Liver (tissue), 9 donors: ENCODE data around the gene COL23A1. TPM values are rescaled to one million over a fixed set of nuclear protein-coding genes. Genes with fewer than 3 reads are reported as not detected.

Experiments used
- DNase-seq: peaks from one replicate; pipeline ENCODE4 v3.0.0-alpha.2; 2017; ENCODE audit warnings: low spot score
- H3K27ac ChIP-seq, 2 donors: one replicate each; pipeline ENCODE4 v1.7.0; 2013; ENCODE audit warnings: inconsistent platforms in 2 of 2, low read length in 2 of 2, control low read depth in 1 of 2, low read depth in 1 of 2, mild to moderate bottlenecking in 1 of 2
- H3K27me3 ChIP-seq, 4 donors: one replicate each; pipeline versions ENCODE4 v1.6.1 to v1.7.0; 2013; ENCODE audit warnings: low read length in 3 of 4, inconsistent platforms in 1 of 4, mild to moderate bottlenecking in 1 of 4, moderate library complexity in 1 of 4; ENCODE audit not compliant: control insufficient read depth in 4 of 4, insufficient read depth in 4 of 4
- H3K36me3 ChIP-seq, 4 donors: one replicate each; pipeline versions ENCODE4 v1.6.1 to v1.7.0; 2013; ENCODE audit warnings: low read length in 3 of 4, mild to moderate bottlenecking in 3 of 4, low read depth in 1 of 4, moderate library complexity in 1 of 4; ENCODE audit not compliant: control insufficient read depth in 4 of 4, insufficient read depth in 3 of 4
- H3K4me1 ChIP-seq, 4 donors: one replicate each; pipeline versions ENCODE4 v1.6.1 to v1.7.0; 2013; ENCODE audit warnings: low read length in 3 of 4, mild to moderate bottlenecking in 3 of 4, moderate library complexity in 1 of 4; ENCODE audit not compliant: control insufficient read depth in 4 of 4, insufficient read depth in 4 of 4
- H3K4me3 ChIP-seq, 3 donors: one replicate each; pipeline versions ENCODE4 v1.6.1 to v1.7.0; 2013; ENCODE audit warnings: low read length in 3 of 3, control low read depth in 1 of 3, low read depth in 1 of 3, mild to moderate bottlenecking in 1 of 3
- H3K9ac ChIP-seq, 2 donors: one replicate each; pipeline ENCODE4 v1.7.0; 2013; ENCODE audit warnings: low read length in 2 of 2, mild to moderate bottlenecking in 2 of 2, moderate library complexity in 2 of 2, control low read depth in 1 of 2, low read depth in 1 of 2
- H3K9me3 ChIP-seq, 4 donors: one replicate each; pipeline versions ENCODE4 v1.6.1 to v1.7.0; 2013; ENCODE audit warnings: low read length in 3 of 4; ENCODE audit not compliant: control insufficient read depth in 4 of 4
- EGR1 ChIP-seq, 2 donors: IDR thresholded peaks; 2 replicates each; pipeline ENCODE4 v1.6.1; 2016 to 2018; ENCODE audit warnings: antibody characterized with exemption in 2 of 2, low read depth in 2 of 2
- FOXA1 ChIP-seq: IDR thresholded peaks from 2 replicates; pipeline ENCODE4 v1.6.1; 2016; ENCODE audit warnings: antibody characterized with exemption
- FOXA2 ChIP-seq: IDR thresholded peaks from 2 replicates; pipeline ENCODE4 v1.6.1; 2016; ENCODE audit warnings: antibody characterized with exemption
- GABPA ChIP-seq, 2 donors: IDR thresholded peaks in 1 of 2; conservative IDR thresholded peaks in 1 of 2; 2 replicates each; pipeline ENCODE4 v1.6.1; 2016; ENCODE audit warnings: antibody characterized with exemption in 2 of 2, mild to moderate bottlenecking in 1 of 2, moderate library complexity in 1 of 2
- HNF4A ChIP-seq, 2 donors: conservative IDR thresholded peaks; 2 replicates each; pipeline ENCODE4 v1.6.1; 2016; ENCODE audit warnings: antibody characterized with exemption in 2 of 2, mild to moderate bottlenecking in 2 of 2
- HNF4G ChIP-seq: IDR thresholded peaks from 2 replicates; pipeline ENCODE4 v1.6.1; 2016; ENCODE audit warnings: antibody characterized with exemption
- JUND ChIP-seq, 2 donors: IDR thresholded peaks; 2 replicates each; pipeline ENCODE4 v1.6.1; 2016; ENCODE audit warnings: antibody characterized with exemption in 2 of 2
- NR2F2 ChIP-seq: IDR thresholded peaks from 2 replicates; pipeline ENCODE4 v1.6.1; 2016; ENCODE audit warnings: antibody characterized with exemption
- RAD21 ChIP-seq, 2 donors: IDR thresholded peaks; 2 replicates each; pipeline ENCODE4 v1.6.1; 2016; ENCODE audit warnings: antibody characterized with exemption in 2 of 2, mild to moderate bottlenecking in 2 of 2
- RXRA ChIP-seq, 2 donors: IDR thresholded peaks; 2 replicates each; pipeline ENCODE4 v1.6.1; 2017 to 2018; ENCODE audit warnings: antibody characterized with exemption in 2 of 2, mild to moderate bottlenecking in 1 of 2
- SP1 ChIP-seq: IDR thresholded peaks from 2 replicates; pipeline ENCODE4 v1.6.1; 2018; ENCODE audit warnings: antibody characterized with exemption, mild to moderate bottlenecking
- TAF1 ChIP-seq: conservative IDR thresholded peaks from 2 replicates; pipeline ENCODE4 v1.6.1; 2016; ENCODE audit warnings: antibody characterized with exemption, mild to moderate bottlenecking
- YY1 ChIP-seq: IDR thresholded peaks from 2 replicates; pipeline ENCODE4 v1.6.1; 2016; ENCODE audit warnings: antibody characterized with exemption, mild to moderate bottlenecking
- WGBS: extraction: QIAGEN DNeasy Blood & Tissue Kit; methylation state at CpG from one replicate; pipeline ENCODE4 v1.1.7; 2013; 5-methylcytosine and 5-hydroxymethylcytosine counted together
- polyA plus RNA-seq, 2 donors: library from polyadenylated mRNA; stranded (reverse) in 1 of 2; unstranded in 1 of 2; fragments of 200-250 nt in 1 of 2; fragments of >200 nt in 1 of 2; fragmentation: Nextera tagmentation in 1 of 2; extraction: Ambion mirVana in 1 of 2; gene quantifications; one replicate each; pipeline versions ENCODE4 v1.2.1 to v1.2.3, GENCODE V29; 2013 to 2015
- total RNA-seq, 2 donors: library from RNA; depleted of rRNA; stranded (reverse); fragments of >200 nt; gene quantifications; one replicate each; pipeline ENCODE4 v1.2.3, GENCODE V29; 2014
- TF ChIP-seq, protein P1 (sequence below): IDR thresholded peaks from 2 replicates; pipeline ENCODE4 v1.6.1; 2016; ENCODE audit warnings: antibody characterized with exemption
- TF ChIP-seq, protein P2 (sequence below): IDR thresholded peaks from 2 replicates; pipeline ENCODE4 v1.6.1; 2016; ENCODE audit warnings: antibody characterized with exemption, mild to moderate bottlenecking
- TF ChIP-seq, protein P3 (sequence below): fragments of 150-350 bp; IDR thresholded peaks from 2 replicates; pipeline ENCODE4 v1.5.1; 2017; ENCODE audit warnings: improper control_type of control experiment, low read depth, low read length; ENCODE audit not compliant: missing input control
- TF ChIP-seq, protein P4 (sequence below): IDR thresholded peaks from 2 replicates; pipeline ENCODE4 v1.6.1; 2016; ENCODE audit warnings: antibody characterized with exemption
- TF ChIP-seq, protein P5 (sequence below): IDR thresholded peaks from 2 replicates; pipeline ENCODE4 v1.6.1; 2016; ENCODE audit warnings: antibody characterized with exemption
- donor health status: healthy.
- donor health status: healthy.
- donor health status: healthy.
- donor health status: healthy.
- donor health status: healthy.

The COL23A1 gene
- total and polyA plus RNA-seq, 4 donors = 0.08 to 1.4 (median 0.27) TPM

DNA sequence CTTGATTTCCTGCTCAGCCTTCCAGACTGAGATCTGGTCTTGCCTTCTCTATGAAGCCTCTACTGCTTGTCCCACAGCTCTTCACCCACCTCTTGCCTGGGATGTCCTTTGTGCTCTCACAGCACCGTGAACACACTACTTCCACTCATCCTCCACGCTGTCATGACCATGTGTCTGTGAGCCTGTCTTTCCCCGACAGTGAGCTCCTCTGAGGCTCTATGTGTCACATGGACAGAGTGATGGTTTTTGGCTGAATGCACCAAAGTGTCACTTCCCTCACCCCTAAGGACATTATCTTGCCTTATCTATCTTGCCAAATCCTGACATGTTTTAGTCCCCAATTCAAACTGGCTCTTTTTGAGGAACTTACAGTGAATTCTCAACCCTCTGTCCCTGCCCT is 368.9 kb downstream of the COL23A1 start:
- H3K9ac ChIP-seq = no peak overlapping the region
- no peak overlapping the region for H3K4me3 ChIP-seq
- no peaks in the 10 kb centered on the region for H3K27me3 ChIP-seq
- H3K27ac ChIP-seq = no peak overlapping the region
- peaks cover 3 to 54% (median 28%) of the 10 kb centered on the region in 4 donors for H3K36me3 ChIP-seq
- H3K4me1 ChIP-seq = peaks cover 3 to 11% (median 5%) of the 10 kb centered on the region in 4 donors
- TF ChIP-seq YY1 (no peak), JUND (IDR thresholded peaks at IDR 0.05) (no peak), NR2F2 (no peak), FOXA2 (no peak), GABPA (IDR thresholded peaks at IDR 0.05 in 1 of 2, conservative IDR thresholded peaks at IDR 0.05 in 1 of 2) (no peak), SP1 (no peak), HNF4G (no peak), HNF4A (conservative IDR thresholded peaks at IDR 0.05) (no peak), EGR1 (IDR thresholded peaks at IDR 0.05; ENCODE audit: low read depth in 2 of 2) (no peak), RAD21 (IDR thresholded peaks at IDR 0.05) (no peak), RXRA (IDR thresholded peaks at IDR 0.05) (no peak), TAF1 (no peak), FOXA1 (no peak)
- TF ChIP-seq, protein P1, sequence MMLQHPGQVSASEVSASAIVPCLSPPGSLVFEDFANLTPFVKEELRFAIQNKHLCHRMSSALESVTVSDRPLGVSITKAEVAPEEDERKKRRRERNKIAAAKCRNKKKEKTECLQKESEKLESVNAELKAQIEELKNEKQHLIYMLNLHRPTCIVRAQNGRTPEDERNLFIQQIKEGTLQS = no peak
- TF ChIP-seq, protein P2, sequence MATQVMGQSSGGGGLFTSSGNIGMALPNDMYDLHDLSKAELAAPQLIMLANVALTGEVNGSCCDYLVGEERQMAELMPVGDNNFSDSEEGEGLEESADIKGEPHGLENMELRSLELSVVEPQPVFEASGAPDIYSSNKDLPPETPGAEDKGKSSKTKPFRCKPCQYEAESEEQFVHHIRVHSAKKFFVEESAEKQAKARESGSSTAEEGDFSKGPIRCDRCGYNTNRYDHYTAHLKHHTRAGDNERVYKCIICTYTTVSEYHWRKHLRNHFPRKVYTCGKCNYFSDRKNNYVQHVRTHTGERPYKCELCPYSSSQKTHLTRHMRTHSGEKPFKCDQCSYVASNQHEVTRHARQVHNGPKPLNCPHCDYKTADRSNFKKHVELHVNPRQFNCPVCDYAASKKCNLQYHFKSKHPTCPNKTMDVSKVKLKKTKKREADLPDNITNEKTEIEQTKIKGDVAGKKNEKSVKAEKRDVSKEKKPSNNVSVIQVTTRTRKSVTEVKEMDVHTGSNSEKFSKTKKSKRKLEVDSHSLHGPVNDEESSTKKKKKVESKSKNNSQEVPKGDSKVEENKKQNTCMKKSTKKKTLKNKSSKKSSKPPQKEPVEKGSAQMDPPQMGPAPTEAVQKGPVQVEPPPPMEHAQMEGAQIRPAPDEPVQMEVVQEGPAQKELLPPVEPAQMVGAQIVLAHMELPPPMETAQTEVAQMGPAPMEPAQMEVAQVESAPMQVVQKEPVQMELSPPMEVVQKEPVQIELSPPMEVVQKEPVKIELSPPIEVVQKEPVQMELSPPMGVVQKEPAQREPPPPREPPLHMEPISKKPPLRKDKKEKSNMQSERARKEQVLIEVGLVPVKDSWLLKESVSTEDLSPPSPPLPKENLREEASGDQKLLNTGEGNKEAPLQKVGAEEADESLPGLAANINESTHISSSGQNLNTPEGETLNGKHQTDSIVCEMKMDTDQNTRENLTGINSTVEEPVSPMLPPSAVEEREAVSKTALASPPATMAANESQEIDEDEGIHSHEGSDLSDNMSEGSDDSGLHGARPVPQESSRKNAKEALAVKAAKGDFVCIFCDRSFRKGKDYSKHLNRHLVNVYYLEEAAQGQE = no peak
- TF ChIP-seq, protein P3, sequence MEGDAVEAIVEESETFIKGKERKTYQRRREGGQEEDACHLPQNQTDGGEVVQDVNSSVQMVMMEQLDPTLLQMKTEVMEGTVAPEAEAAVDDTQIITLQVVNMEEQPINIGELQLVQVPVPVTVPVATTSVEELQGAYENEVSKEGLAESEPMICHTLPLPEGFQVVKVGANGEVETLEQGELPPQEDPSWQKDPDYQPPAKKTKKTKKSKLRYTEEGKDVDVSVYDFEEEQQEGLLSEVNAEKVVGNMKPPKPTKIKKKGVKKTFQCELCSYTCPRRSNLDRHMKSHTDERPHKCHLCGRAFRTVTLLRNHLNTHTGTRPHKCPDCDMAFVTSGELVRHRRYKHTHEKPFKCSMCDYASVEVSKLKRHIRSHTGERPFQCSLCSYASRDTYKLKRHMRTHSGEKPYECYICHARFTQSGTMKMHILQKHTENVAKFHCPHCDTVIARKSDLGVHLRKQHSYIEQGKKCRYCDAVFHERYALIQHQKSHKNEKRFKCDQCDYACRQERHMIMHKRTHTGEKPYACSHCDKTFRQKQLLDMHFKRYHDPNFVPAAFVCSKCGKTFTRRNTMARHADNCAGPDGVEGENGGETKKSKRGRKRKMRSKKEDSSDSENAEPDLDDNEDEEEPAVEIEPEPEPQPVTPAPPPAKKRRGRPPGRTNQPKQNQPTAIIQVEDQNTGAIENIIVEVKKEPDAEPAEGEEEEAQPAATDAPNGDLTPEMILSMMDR = no peak
- TF ChIP-seq, protein P4, sequence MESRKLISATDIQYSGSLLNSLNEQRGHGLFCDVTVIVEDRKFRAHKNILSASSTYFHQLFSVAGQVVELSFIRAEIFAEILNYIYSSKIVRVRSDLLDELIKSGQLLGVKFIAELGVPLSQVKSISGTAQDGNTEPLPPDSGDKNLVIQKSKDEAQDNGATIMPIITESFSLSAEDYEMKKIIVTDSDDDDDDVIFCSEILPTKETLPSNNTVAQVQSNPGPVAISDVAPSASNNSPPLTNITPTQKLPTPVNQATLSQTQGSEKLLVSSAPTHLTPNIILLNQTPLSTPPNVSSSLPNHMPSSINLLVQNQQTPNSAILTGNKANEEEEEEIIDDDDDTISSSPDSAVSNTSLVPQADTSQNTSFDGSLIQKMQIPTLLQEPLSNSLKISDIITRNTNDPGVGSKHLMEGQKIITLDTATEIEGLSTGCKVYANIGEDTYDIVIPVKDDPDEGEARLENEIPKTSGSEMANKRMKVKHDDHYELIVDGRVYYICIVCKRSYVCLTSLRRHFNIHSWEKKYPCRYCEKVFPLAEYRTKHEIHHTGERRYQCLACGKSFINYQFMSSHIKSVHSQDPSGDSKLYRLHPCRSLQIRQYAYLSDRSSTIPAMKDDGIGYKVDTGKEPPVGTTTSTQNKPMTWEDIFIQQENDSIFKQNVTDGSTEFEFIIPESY = no peak
- TF ChIP-seq, protein P5, sequence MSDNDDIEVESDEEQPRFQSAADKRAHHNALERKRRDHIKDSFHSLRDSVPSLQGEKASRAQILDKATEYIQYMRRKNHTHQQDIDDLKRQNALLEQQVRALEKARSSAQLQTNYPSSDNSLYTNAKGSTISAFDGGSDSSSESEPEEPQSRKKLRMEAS = no peak
- 85% methylated on average over 3 of the region's 3 CpGs for WGBS
- no peak for DNase-seq
- no peaks in the 10 kb centered on the region for H3K9me3 ChIP-seq
